Measurements from ENCODE around the gene RYR3.

The RYR3 gene

DNA sequence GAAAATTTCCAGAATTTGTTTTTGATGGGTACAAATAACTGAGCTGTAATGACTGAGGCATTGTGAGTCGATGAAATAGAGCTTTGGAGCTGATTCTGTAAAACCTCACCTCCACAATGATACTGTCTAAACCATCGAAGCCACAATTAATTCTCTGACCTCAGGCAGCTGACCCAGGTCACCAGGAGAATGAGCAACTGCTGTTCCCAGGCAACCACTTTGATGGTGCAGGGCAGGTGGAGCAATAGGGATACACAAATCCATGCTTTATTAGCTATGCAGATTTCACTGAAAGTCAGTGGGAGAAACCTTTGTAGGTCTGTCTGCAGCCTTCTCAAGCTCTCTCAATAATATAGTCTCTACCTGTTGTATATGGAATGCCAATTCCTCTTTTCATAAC is 204.4 kb downstream of the RYR3 start:
- TF ChIP-seq ZNF274 (IDR thresholded peaks at IDR 0.05; ENCODE audit: low read depth, low read length) = no peak
- no peak overlapping the region for H3K4me3 ChIP-seq (ENCODE audit: low read length)

DNA sequence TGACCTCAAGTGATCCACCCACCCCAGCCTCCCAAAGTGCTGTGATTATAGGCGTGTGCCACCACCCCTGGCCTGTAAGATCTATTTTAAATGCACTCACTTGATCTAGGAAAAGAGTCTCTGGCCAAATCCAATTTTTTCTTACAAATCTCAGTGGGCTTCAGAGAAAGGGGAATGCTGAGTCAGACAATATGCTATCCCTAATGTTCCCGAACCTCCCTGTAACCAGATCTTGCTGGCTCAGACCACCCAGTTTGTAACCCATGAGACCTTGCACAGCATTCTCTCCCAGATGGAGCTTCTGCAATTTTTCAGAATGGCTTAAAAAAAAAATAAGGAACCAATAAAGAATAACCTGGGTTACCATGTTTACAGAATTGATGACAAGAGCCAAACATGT is 205.8 kb downstream of the RYR3 start:
- H3K4me3 ChIP-seq (ENCODE audit: low read length) = no peak overlapping the region
- TF ChIP-seq ZNF274 (IDR thresholded peaks at IDR 0.05; ENCODE audit: low read depth, low read length) = no peak

- no peak for TF ChIP-seq ZNF274 (IDR thresholded peaks at IDR 0.05; ENCODE audit: low read depth, low read length)
- no peak overlapping the region for H3K4me3 ChIP-seq (ENCODE audit: low read length)
Observed at GRCh38 chr15:33517944-33518343, 207.2 kb downstream of the RYR3 start.

DNA sequence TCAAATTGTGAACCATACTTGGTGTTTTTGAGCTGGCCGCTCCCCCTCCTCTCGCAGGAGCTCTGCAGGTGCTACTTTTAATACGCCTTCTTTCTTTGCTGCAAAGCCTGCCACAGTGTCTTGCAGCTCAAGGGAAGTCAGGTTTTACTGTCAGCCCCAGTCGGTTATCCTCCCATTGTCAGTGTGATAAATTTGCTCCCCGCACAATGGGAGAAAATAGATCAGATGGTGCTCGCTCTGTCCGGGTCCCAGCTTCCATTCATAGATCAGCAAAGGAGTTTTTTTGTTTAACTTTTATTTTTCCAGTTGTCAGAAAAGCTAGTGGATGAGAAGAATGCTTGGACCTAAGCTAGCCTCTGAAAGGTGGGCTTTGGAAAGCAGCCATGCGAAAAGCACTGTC is 207.7 kb downstream of the RYR3 start:
- no peak for TF ChIP-seq ZNF274 (IDR thresholded peaks at IDR 0.05; ENCODE audit: low read depth, low read length)
- H3K4me3 ChIP-seq (ENCODE audit: low read length) = no peak overlapping the region

- H3K4me3 ChIP-seq (ENCODE audit: low read length) = no peak overlapping the region
- TF ChIP-seq ZNF274 (IDR thresholded peaks at IDR 0.05; ENCODE audit: low read depth, low read length) = no peak
Observed at GRCh38 chr15:33524274-33524673, 213.5 kb downstream of the RYR3 start.

DNA sequence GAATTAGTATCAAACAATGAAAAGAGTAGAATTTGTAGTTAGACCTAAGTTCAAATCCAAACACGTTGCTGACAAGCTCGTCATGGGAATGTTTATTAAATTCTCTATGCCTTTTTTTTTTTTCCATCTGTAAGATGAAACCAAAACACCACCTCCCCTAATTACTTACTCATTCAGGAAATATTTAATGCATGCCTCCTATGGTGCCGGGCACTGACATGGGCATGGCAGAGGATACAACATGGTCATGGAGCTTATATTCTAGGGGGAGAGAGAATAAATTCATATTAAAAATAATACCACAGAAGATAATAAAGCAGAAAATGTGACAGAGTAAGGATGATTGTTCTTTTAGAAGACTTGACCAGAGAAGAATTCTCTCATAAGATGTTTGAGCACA is 215.8 kb downstream of the RYR3 start:
- H3K4me3 ChIP-seq (ENCODE audit: low read length) = no peak overlapping the region
- no peak for TF ChIP-seq ZNF274 (IDR thresholded peaks at IDR 0.05; ENCODE audit: low read depth, low read length)

GRCh38 chr15:33533197-33533596 is 222.4 kb downstream of the RYR3 start:
- no peak for TF ChIP-seq ZNF274 (IDR thresholded peaks at IDR 0.05; ENCODE audit: low read depth, low read length)
- H3K4me3 ChIP-seq (ENCODE audit: low read length) = no peak overlapping the region

- H3K4me3 ChIP-seq (ENCODE audit: low read length) = no peak overlapping the region
- TF ChIP-seq ZNF274 (IDR thresholded peaks at IDR 0.05; ENCODE audit: low read depth, low read length) = no peak
Observed at GRCh38 chr15:33534642-33535041, 223.9 kb downstream of the RYR3 start.

DNA sequence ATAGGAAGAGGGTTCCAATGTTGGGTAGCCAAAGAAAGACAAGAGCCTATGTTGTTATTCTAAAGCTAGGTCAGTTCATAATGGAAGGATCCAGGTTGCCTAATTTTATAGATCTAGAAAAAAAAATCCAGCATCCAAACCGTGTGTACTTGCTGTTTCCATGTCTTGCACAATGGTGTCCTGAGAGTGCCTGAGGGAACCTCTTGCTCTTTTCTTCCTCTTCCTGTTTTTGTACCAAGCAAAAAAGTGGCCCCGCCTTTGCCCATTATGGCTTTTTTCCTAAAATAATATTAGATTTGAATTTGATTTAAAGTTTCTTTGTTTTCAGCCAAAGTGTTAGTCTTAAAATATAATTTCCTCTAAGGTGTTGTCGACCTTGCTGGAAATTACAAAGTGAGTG is 224.4 kb downstream of the RYR3 start:
- no peak overlapping the region for H3K4me3 ChIP-seq (ENCODE audit: low read length)
- TF ChIP-seq ZNF274 (IDR thresholded peaks at IDR 0.05; ENCODE audit: low read depth, low read length) = no peak

DNA sequence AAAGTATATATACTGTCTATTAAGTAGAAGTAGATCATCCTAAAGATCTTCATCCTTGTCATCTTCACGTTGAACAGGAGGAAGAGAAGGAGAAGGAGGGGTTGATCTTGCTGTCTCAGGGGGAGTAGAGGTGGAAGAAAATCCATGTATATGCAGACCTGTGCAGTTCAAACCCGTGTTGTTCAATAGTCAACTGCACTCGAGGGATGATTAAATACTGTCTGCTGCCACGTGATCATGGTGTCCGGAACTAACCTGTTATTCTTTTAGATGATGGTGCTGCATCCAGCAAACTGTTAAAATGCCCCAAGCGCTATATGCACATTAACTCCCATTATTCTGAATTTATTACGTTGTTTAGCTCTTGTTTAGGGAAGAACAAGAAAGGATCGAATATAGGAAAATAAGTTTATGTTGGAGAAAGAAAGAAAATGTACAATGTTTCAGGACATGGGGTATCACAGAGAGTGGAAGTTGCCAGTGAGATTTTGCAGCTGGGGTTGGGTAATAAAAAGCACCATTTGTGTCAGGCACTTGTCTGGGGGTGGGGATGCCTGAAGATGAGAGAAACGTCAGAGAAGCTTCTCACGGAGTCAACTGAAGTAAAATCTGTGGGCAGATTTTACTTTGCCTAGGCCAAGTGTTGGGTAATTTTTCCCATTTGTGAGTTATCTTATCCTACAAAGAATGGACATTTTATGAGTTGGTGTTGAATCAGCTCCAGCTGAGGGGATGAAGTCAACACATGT is 229.2 kb downstream of the RYR3 start:
- TF ChIP-seq ZNF274 (IDR thresholded peaks at IDR 0.05; ENCODE audit: low read depth, low read length) = no peak
- H3K4me3 ChIP-seq (ENCODE audit: low read length) = no peak overlapping the region

DNA sequence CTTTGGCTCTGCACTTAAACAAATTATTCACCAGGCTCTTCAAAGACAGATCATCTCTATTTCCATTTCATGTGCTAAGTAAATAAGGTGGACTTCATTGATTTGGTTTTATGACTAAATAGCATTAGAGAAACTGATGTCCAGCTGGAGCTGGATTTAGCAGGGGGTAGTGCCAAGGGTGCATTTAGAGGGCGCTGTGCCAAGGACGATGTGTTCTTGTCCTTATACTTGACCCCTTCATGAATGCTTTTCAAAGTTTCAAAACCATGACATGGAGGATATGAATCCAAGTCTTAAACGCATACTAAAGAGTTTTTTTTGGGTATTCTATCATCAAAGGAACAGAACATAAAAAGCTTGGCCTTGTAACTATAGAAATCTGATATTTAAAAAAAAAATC is 233.2 kb downstream of the RYR3 start:
- TF ChIP-seq ZNF274 (IDR thresholded peaks at IDR 0.05; ENCODE audit: low read depth, low read length) = no peak
- H3K4me3 ChIP-seq (ENCODE audit: low read length) = no peak overlapping the region

DNA sequence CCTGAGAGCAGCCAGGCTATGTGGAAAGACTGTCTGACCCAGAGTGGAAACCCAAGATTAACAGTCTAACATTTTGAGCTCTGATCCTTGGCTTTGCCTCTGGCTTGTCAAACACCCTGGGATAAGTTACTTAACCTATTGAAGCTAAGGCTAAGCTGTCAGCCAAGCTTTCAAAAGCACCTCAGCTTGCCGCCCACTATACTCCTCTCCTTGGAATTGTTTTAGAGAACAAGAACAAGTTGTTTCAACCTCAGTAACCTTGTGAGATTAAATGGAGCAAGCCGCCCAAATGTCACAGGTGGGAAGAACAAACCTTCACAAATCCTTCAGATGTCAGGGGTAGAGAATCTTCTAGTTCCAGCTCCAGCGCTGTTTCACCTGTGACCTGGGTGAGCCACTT is 235.1 kb downstream of the RYR3 start:
- H3K4me3 ChIP-seq (ENCODE audit: low read length) = no peak overlapping the region
- TF ChIP-seq ZNF274 (IDR thresholded peaks at IDR 0.05; ENCODE audit: low read depth, low read length) = no peak

GRCh38 chr15:33547876-33548275 is 237.1 kb downstream of the RYR3 start:
- TF ChIP-seq ZNF274 (IDR thresholded peaks at IDR 0.05; ENCODE audit: low read depth, low read length) = no peak

DNA sequence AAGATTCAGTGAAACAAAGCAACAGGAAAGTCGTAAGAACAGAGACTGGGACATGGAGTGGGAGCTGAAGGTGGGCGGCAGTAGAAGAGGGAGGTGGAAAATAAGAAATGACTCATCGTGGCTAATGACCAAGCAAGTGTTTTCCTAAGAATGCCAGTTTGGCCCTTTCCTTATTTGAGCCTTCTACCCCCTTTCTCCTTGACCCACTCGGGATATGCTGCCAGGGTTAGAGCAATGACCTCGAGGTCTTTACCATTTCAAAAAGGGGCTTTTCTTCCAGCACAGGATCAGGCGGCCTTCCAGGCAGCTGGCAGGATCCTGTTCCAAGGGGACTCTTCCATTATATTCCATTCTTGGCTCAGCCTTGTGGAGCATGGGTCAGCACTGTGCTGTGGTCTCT is 241.1 kb downstream of the RYR3 start:
- no peak overlapping the region for H3K4me3 ChIP-seq (ENCODE audit: low read length)
- no peak for TF ChIP-seq ZNF274 (IDR thresholded peaks at IDR 0.05; ENCODE audit: low read depth, low read length)

More at GRCh38 chr15:33547876-33548275, 237.1 kb downstream of the RYR3 start:
- no peak overlapping the region for H3K4me3 ChIP-seq (ENCODE audit: low read length)

DNA sequence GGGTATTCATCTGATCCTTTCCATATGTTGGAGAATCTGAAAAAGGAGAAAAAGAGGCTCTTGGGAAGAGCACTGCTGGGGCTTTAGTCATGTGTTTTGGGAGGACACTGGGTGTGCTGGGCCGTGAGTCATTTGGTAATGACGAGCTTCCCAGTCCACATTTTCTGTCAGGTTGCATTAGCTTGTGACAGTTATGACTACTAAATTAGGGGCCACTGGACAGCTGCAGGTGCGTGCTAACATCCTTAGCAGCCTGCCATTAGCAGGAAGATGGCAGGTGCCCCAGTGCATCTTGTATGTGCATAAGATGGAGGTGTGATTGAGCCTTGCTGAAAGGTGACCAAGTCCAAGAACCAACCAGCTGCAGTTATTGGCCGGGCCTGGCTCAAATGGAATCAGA is 242.4 kb downstream of the RYR3 start:
- no peak for TF ChIP-seq ZNF274 (IDR thresholded peaks at IDR 0.05; ENCODE audit: low read depth, low read length)
- no peak overlapping the region for H3K4me3 ChIP-seq (ENCODE audit: low read length)
